Measurements from ENCODE around the gene TTLL1. TPM values are rescaled to one million over a fixed set of nuclear protein-coding genes. Genes with fewer than 3 reads are reported as not detected.
"Not testable (repeated sequence)": the region's sequence is repeated elsewhere in the genome, so short reads cannot be mapped to it uniquely, and the experiment has no call there.

Gene TTLL1
- total RNA-seq, 1 experiment from 2014 or later, result 4.6 TPM

DNA sequence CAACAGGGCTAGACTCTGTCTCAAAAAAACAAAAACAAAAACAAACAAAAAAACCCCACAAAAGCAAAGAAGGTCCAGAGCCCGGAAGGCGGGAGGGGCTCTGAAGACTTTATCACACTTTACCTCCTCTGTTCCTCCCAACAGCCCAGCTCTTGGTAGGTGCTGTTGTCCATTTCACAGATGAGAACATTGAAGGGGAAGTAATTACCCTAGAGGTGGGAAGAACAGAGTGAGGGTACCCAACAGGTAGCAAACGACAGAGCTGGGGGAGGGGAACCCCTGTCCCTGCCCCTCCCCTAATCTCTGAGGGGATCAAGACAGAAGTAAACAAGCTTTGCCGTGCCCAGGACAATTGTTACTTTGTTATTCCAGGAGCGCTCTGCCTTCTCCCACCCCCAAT lies 20.3 kb upstream of the TTLL1 start:
- ATAC-seq (no peak), DNase-seq (ENCODE audit: low read depth, low spot score) (no peak)
- Histone ChIP-seq H3K27ac (ENCODE audit: low read length) (no peak overlapping the region), H3K27me3 (ENCODE audit: control insufficient read depth, insufficient read depth, low read length) (peaks cover 2% of the 10 kb centered on the region; the same call in 1 of the 2 replicates), H3K4me3 (ENCODE audit: low read depth in 2 of 2, low read length in 2 of 2) (no peak overlapping the region), H3K9me3 (ENCODE audit: control insufficient read depth, insufficient read depth, low read depth, low read length) (no peaks in the 10 kb centered on the region), H3K4me1 (ENCODE audit: control insufficient read depth, insufficient read depth, low read length) (no peaks in the 10 kb centered on the region), H3K36me3 (ENCODE audit: control insufficient read depth, insufficient read depth, low read length) (no peaks in the 10 kb centered on the region)
- no peak for TF ChIP-seq POLR2AphosphoS5 (IDR thresholded peaks at IDR 0.05; ENCODE audit: low read depth, low read length)
- TF ChIP-seq CTCF (IDR thresholded peaks at IDR 0.05), result no peak
- TF ChIP-seq TCF7L2 (IDR thresholded peaks at IDR 0.05; ENCODE audit: low read depth, low read length), result no peak
- no peak for TF ChIP-seq SIN3A (IDR thresholded peaks at IDR 0.05; ENCODE audit: borderline replicate concordance, insufficient read depth, low read depth, low read length)
- TF ChIP-seq, protein P1, sequence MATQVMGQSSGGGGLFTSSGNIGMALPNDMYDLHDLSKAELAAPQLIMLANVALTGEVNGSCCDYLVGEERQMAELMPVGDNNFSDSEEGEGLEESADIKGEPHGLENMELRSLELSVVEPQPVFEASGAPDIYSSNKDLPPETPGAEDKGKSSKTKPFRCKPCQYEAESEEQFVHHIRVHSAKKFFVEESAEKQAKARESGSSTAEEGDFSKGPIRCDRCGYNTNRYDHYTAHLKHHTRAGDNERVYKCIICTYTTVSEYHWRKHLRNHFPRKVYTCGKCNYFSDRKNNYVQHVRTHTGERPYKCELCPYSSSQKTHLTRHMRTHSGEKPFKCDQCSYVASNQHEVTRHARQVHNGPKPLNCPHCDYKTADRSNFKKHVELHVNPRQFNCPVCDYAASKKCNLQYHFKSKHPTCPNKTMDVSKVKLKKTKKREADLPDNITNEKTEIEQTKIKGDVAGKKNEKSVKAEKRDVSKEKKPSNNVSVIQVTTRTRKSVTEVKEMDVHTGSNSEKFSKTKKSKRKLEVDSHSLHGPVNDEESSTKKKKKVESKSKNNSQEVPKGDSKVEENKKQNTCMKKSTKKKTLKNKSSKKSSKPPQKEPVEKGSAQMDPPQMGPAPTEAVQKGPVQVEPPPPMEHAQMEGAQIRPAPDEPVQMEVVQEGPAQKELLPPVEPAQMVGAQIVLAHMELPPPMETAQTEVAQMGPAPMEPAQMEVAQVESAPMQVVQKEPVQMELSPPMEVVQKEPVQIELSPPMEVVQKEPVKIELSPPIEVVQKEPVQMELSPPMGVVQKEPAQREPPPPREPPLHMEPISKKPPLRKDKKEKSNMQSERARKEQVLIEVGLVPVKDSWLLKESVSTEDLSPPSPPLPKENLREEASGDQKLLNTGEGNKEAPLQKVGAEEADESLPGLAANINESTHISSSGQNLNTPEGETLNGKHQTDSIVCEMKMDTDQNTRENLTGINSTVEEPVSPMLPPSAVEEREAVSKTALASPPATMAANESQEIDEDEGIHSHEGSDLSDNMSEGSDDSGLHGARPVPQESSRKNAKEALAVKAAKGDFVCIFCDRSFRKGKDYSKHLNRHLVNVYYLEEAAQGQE (IDR thresholded peaks at IDR 0.05; ENCODE audit: insufficient read depth in 1 of 2, low read depth in 2 of 2, low read length in 1 of 2), result no peak
- ChIA-PET CTCF (no interaction called here), POLR2A (no interaction called here)
- in situ Hi-C loops (cut with HindIII; ENCODE audit: low pct_unique_long_range_greater_than_20kb, low sequenced_read_pairs), result no loop called here
- intact Hi-C loops (cut with micrococcal nuclease; ENCODE audit: unreplicated experiment), result no loop called here
- no TSS peak for BruUV-seq (replicated peaks)

GRCh38 chr22:43106302-43106701 lies 17.1 kb upstream of the TTLL1 start:
- Histone ChIP-seq H3K4me1 (ENCODE audit: control insufficient read depth, insufficient read depth, low read length) (no peaks in the 10 kb centered on the region), H3K27ac (ENCODE audit: low read length) (no peak overlapping the region), H3K9me3 (ENCODE audit: control insufficient read depth, insufficient read depth, low read depth, low read length) (no peaks in the 10 kb centered on the region), H3K36me3 (ENCODE audit: control insufficient read depth, insufficient read depth, low read length) (no peaks in the 10 kb centered on the region), H3K4me3 (ENCODE audit: low read depth in 2 of 2, low read length in 2 of 2) (no peak overlapping the region), H3K27me3 (ENCODE audit: control insufficient read depth, insufficient read depth, low read length) (peaks cover 2% of the 10 kb centered on the region; the same call in 1 of the 2 replicates)
- no peak for TF ChIP-seq TCF7L2 (IDR thresholded peaks at IDR 0.05; ENCODE audit: low read depth, low read length)
- no peak for TF ChIP-seq SIN3A (IDR thresholded peaks at IDR 0.05; ENCODE audit: borderline replicate concordance, insufficient read depth, low read depth, low read length)
- TF ChIP-seq CTCF (IDR thresholded peaks at IDR 0.05), result no peak
- TF ChIP-seq POLR2AphosphoS5 (IDR thresholded peaks at IDR 0.05; ENCODE audit: low read depth, low read length), result no peak
- TF ChIP-seq, protein P1 (IDR thresholded peaks at IDR 0.05; ENCODE audit: insufficient read depth in 1 of 2, low read depth in 2 of 2, low read length in 1 of 2), result no peak
- no peak for DNase-seq (ENCODE audit: low read depth, low spot score)
- BruUV-seq (replicated peaks), result no TSS peak
- CTCF ChIA-PET, result no interaction called here
- POLR2A ChIA-PET, result no interaction called here
- intact Hi-C loops (cut with micrococcal nuclease; ENCODE audit: unreplicated experiment) (no loop called here), in situ Hi-C loops (cut with HindIII; ENCODE audit: low pct_unique_long_range_greater_than_20kb, low sequenced_read_pairs) (no loop called here)
- no peak for ATAC-seq

- POLR2A ChIA-PET, result interaction anchor here (0.6 kb wide), 1 partner anchor 463 kb away, joined by 5 read pairs; no protein-coding TSS in a partner anchor
- DNase-seq (ENCODE audit: low read depth, low spot score); H3K27me3 ChIP-seq (ENCODE audit: control insufficient read depth, insufficient read depth, low read length); H3K27ac ChIP-seq (ENCODE audit: low read length); H3K4me3 ChIP-seq (ENCODE audit: low read depth in 2 of 2, low read length in 2 of 2); H3K4me1 ChIP-seq (ENCODE audit: control insufficient read depth, insufficient read depth, low read length); H3K36me3 ChIP-seq (ENCODE audit: control insufficient read depth, insufficient read depth, low read length); ATAC-seq; CTCF ChIA-PET; BruUV-seq (replicated peaks); in situ Hi-C loops (cut with HindIII; ENCODE audit: low pct_unique_long_range_greater_than_20kb, low sequenced_read_pairs); H3K9me3 ChIP-seq (ENCODE audit: control insufficient read depth, insufficient read depth, low read depth, low read length); intact Hi-C loops (cut with micrococcal nuclease; ENCODE audit: unreplicated experiment): not testable (repeated sequence)
Observed at GRCh38 chr22:43104950-43105349, 15.8 kb upstream of the TTLL1 start.

Measured in Panc1 (cell line).